UCSD-AML1 (cell line): ENCODE measurements around the gene RELCH.

Experiments
- DNase-seq: peaks from one replicate; lab custom pipeline; 2025; ENCODE audit not compliant: unreplicated experiment; lab: John Stamatoyannopoulos, UW

RELCH gene

DNA sequence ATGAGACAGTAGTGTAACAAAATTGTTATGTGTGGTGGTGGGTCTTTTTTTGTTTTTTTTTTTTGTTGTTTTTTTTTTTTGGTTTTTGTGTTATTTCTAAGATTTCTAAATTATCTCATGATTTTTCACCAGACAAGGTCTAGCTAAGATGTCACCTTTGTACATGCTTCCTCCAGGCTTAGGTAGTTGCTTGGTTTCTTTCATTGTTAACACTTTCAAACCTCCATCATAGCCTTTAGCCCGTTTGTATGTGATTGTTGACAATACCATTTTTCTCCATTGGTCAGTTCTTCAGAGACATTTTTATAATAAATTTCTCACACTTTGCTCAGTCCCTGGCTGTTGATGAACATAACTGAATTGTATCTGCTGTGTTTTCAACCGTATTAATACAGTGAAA is 2.2 kb downstream of the RELCH start:
- no peak for DNase-seq

- no peak for DNase-seq
Measured at GRCh38 chr18:62196079-62196478, 9.0 kb downstream of the RELCH start.

GRCh38 chr18:62196980-62197379 is 9.9 kb downstream of the RELCH start:
- DNase-seq: no peak

GRCh38 chr18:62198259-62198658 is 11.2 kb downstream of the RELCH start:
- no peak for DNase-seq

GRCh38 chr18:62199629-62200028 is 12.6 kb downstream of the RELCH start:
- DNase-seq: no peak

DNA sequence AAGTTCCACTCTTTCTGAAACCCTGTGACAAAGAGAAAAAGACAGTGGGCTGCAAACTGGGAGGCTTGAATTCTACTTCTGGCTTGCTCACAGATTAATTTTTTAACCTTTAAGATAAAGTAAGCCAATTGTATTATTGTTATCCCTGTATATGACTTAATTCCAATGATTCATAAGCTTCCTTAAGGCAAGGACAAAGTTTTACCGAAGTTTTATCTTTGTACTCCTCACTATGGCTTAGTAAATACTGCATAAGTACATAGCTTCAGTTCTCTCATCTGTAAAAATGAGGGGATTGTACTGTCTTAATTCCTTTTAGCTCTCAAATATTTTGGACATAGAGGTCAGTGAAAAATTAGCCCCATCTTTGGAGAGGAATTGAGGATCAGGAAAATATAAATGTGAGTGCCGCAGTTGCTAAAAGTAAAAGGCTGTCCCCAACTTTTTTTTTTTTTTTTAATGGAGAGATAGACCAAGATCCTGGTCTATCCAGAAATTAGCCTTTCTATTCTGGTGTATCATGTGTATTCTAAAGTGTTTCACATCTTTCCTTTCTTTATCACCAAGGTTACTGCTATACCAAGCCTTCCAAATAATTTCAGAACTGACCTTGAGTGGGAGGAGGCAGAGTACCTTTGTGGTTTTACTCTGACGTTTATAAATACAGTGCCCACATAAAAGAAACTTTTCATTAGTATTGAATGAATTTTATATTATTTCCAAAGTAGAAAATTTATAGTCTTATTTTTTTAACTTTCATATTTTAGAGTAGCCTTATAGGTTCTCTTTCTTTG is 13.3 kb downstream of the RELCH start:
- no peak for DNase-seq

- no peak for DNase-seq
Measured at GRCh38 chr18:62201870-62202269, 14.8 kb downstream of the RELCH start.

DNA sequence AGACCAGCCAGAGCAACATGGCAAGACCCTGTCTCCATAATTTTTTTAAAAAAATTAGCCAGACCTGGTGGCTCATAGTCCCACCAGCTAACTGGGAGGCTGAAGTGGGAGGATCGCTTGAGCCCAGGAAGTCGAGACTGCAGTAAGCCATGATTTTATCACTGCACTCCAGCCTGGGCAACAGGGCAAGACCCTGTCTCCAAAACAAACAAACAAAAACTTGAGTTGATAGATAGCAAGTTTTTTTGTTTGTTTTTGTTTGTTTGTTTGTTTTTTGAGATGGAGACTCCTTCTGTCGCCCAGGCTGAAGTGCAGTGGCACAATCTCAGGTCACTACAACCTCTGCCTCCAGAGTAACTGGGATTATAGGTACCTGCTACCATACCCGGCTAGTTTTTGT is 18.8 kb downstream of the RELCH start:
- no peak for DNase-seq

- no peak for DNase-seq
Measured at GRCh38 chr18:62206593-62206992, 19.5 kb downstream of the RELCH start.

- DNase-seq: no peak
Measured at GRCh38 chr18:62209046-62209445, 22.0 kb downstream of the RELCH start.

GRCh38 chr18:62210138-62210537 is 23.1 kb downstream of the RELCH start:
- no peak for DNase-seq

DNA sequence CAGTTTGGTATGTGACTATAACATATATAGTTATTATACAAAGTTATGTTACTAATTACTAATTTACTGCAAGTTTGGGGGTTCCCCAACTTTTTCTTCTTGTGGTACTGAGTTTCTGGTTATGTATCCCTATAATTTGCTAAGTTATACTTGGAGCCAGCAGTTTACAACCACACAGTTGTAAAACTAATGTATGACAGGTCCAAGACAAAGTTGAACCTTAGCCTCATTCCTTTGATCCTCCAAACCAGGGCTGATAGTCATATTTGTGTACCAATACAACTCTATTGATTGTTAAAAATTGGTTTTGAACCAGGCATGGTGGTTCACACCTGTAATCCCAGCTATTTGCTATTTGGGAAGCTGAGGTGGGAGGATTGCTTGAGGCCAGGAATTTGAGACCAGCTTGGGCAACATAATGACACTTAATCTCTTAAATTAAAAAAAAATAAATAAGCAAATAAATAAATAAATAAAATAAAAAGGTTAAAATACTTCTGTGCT is 24.3 kb downstream of the RELCH start:
- DNase-seq: no peak

- no peak for DNase-seq
Measured at GRCh38 chr18:62214790-62215189, 27.7 kb downstream of the RELCH start.

DNA sequence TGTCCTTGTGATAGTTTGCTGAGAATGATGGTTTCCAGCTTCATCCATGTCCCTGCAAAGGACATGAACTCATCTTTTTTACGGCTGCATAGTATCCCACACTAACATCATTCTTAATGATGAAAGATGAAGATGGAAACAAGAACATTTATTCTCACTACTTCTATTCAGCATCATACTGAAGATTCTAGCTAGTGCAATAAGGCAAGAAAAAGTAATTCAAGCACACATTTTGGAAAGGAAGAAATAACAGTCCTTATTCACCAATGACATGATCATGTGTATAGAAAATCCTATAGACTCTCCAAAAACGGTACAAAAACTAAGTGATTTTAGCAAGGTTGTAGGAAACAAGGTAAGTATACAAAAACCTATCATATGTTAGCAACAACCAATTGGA is 37.2 kb downstream of the RELCH start:
- no peak for DNase-seq

DNA sequence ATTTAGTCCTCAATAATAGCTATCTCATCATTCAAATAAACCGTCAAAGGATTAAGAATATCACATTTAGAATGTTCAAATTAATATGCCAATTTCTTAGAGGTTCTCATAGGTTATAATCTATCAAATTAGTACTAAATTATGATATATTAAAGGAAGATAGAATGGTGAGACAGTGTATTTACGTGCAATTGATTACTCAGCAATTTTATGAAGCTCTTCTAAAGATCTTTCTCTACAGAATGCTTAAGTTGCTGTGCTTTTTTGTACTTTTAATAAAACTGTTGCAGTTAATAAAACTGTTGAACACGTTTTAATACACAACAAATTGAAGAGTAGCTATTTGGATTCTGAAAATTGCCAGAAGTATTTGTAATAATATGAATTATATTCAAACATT is 39.0 kb downstream of the RELCH start:
- no peak for DNase-seq

GRCh38 chr18:62236252-62236651 is 49.2 kb downstream of the RELCH start:
- DNase-seq: no peak

DNA sequence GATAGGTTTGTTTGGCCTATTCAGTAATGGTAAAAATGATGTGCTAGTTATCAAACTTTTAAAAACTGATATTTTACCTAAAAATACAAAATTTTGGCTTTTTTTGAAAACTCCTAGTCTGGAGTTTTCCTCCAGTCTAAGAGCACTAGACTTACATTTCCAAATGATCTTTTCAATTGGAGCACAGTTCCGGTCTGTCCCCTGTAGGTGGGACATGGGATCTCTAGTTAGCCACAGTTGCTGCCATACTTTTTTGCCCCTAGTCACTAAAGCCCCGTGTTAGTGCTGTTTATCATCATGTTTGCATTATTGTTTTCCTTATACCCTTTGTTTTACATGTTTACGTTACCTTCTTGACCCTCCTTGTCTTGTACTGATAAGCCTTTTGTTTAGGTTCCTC is 52.4 kb downstream of the RELCH start:
- DNase-seq: no peak

DNA sequence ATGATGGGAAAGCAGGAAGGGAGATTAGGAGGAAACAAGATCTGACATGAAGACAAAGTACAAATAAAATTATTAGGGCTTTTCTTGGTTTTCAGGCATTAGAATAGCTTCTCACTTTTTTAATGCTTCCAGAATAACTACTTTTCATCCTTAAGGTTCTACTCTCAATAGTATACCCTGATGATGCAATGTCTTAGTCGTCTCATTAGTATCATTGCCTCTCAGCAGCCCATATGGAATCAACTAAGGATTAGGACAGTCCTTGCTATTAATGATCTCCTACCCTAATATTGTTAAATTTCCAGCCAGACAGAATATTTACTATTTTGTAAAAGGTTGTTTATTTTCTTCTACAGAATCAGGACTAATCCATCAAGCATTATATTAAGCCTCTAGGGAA is 55.9 kb downstream of the RELCH start:
- DNase-seq: no peak

- DNase-seq: no peak
Measured at GRCh38 chr18:62245177-62245576, 58.1 kb downstream of the RELCH start.

DNA sequence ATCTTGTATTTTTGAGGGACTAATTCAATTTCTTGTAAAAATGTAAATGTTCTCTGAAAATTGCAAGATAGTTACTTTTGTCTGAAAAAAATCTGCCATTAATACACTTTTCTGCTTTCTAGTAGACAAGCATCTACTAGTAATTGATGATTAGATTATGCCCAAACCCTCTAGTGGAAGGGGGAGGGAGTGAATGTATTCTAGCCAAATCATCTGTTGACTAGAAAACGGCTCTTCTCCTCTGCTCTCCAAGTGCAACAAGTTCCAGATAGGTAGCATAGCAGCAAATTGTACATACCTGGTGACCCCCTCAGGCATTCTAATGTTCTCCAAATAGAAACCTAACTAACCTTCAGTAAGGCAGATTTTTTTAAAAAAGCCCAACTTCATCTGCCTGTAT is 58.6 kb downstream of the RELCH start:
- DNase-seq: no peak

- no peak for DNase-seq
Measured at GRCh38 chr18:62248313-62248712, 61.3 kb downstream of the RELCH start.

DNA sequence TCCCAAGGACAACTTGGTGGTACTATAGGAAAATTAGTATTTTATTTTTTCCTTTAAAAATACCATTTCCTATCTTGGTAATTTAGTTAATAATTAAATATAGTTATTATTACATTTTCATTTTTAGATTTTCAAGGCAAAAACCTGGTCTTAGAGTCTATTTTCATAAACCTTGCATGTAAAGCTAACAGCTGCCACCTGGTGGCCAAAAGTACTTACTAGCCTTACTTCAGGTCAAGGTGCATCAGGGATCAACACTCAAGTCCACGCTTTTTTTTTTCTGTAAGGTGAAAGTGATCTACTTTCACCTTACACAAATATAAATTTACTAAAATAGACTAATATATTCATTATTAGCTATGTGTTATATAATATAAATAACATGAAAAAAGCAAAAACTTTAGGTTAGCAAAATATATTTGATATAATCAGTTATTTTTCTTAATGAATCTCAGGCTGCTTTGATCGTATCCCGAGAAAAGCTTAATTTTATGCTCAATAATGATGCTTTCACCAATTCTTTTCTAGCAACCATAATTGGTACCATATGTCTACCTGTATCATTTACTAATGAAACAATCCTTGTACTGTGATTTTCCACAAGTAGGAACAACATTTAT is 62.5 kb downstream of the RELCH start:
- DNase-seq: peak; percentile 42

- DNase-seq: no peak
Measured at GRCh38 chr18:62250475-62250874, 63.4 kb downstream of the RELCH start.
